Mononuclear cell (primary cell): Measurements from ENCODE around the gene SUPT5H. TPM values are rescaled to one million over a fixed set of nuclear protein-coding genes. Genes with fewer than 3 reads are reported as not detected.

Source experiments
- H3K27me3 ChIP-seq: 2 replicates; pipeline ENCODE4 v1.6.0; 2011; ENCODE audit warnings: low read length, control low read depth; ENCODE audit not compliant: insufficient read depth
- H3K4me1 ChIP-seq: 2 replicates; pipeline ENCODE4 v1.5.1; 2011; ENCODE audit warnings: mild to moderate bottlenecking, low read length, control low read depth; ENCODE audit not compliant: insufficient read depth
- H3K4me3 ChIP-seq: 2 replicates; pipeline ENCODE4 v1.5.1; 2011; ENCODE audit warnings: mild to moderate bottlenecking, low read length, moderate library complexity
- H3K9me3 ChIP-seq: 2 replicates; pipeline ENCODE4 v1.5.1; 2011; ENCODE audit warnings: low read depth, mild to moderate bottlenecking, control low read depth, low read length
- total RNA-seq: library from RNA; depleted of rRNA; stranded (reverse); fragments of >200 nt; gene quantifications from one replicate; pipeline ENCODE4 v1.2.3, GENCODE V29; 2012

The SUPT5H gene
- total RNA-seq, 1 donor = 124 TPM

- H3K4me3 ChIP-seq = no peak overlapping the region
These were observed 75.4 kb downstream of the SUPT5H start for GRCh38 chr19:39520541-39521484.

GRCh38 chr19:39524495-39524894, 79.1 kb downstream of the SUPT5H start:
- Histone ChIP-seq H3K9me3 (no peaks in the 10 kb centered on the region), H3K4me1 (no peaks in the 10 kb centered on the region), H3K4me3 (no peak overlapping the region), H3K27me3 (no peaks in the 10 kb centered on the region)

More at GRCh38 chr19:39520541-39521484, 75.4 kb downstream of the SUPT5H start:
- Histone ChIP-seq H3K9me3 (no peaks in the 10 kb centered on the region), H3K27me3 (peaks cover 11% of the 10 kb centered on the region), H3K4me1 (peaks cover 4% of the 10 kb centered on the region)

- no peaks in the 10 kb centered on the region for H3K9me3 ChIP-seq
- no peaks in the 10 kb centered on the region for H3K27me3 ChIP-seq
- no peaks in the 10 kb centered on the region for H3K4me1 ChIP-seq
- no peak overlapping the region for H3K4me3 ChIP-seq
These were observed 79.8 kb downstream of the SUPT5H start for GRCh38 chr19:39525205-39525604.

Other genes with a start within 250 kb of the SUPT5H start
- gene NCCRP1, start 248.6 kb upstream of the SUPT5H start, total RNA-seq = not detected
- not detected for gene SYCN, start 241.3 kb upstream of the SUPT5H start, total RNA-seq
- gene IFNL3, start 200.6 kb upstream of the SUPT5H start, total RNA-seq = not detected
- gene IFNL4, start 196.7 kb upstream of the SUPT5H start, total RNA-seq = 0.10 TPM
- gene IFNL2, start 177.2 kb upstream of the SUPT5H start, total RNA-seq = not detected
- not detected for gene IFNL1, start 149.2 kb upstream of the SUPT5H start, total RNA-seq
- 1.8 TPM for gene LRFN1, start 124.7 kb upstream of the SUPT5H start, total RNA-seq
- gene GMFG, start 109.5 kb upstream of the SUPT5H start, total RNA-seq = 211 TPM
- 30.0 TPM for gene SAMD4B, start 103.2 kb upstream of the SUPT5H start, total RNA-seq
- gene PAF1, start 54.5 kb upstream of the SUPT5H start, total RNA-seq = 26.1 TPM
- gene MED29, start 54.2 kb upstream of the SUPT5H start, total RNA-seq = 21.9 TPM
- gene ZFP36, start 38.7 kb upstream of the SUPT5H start, total RNA-seq = 676 TPM
- 21.5 TPM for gene PLEKHG2, start 32.9 kb upstream of the SUPT5H start, total RNA-seq
- gene RPS16, start 9.6 kb upstream of the SUPT5H start, total RNA-seq = 71.4 TPM
- gene TIMM50, start 35.3 kb downstream of the SUPT5H start, total RNA-seq = 17.1 TPM
- gene DLL3, start 53.4 kb downstream of the SUPT5H start, total RNA-seq = not detected
- gene SELENOV, start 69.6 kb downstream of the SUPT5H start, total RNA-seq = not detected
- gene EID2B, start 87.3 kb downstream of the SUPT5H start, total RNA-seq = 6.0 TPM
- gene EID2, start 94.6 kb downstream of the SUPT5H start, total RNA-seq = 14.4 TPM
- gene LGALS13, start 156.9 kb downstream of the SUPT5H start, total RNA-seq = not detected
- gene LGALS16, start 210.3 kb downstream of the SUPT5H start, total RNA-seq = not detected